ENCODE results near the gene TRIP10. TPM values are rescaled to one million over a fixed set of nuclear protein-coding genes. Genes with fewer than 3 reads are reported as not detected.

The TRIP10 gene
- total and polyA plus RNA-seq, 2 of the 8 experiments (the other 6 are each of a cell fraction or from before 2014, with no cell fraction given): 27.8 to 69.5 TPM

DNA sequence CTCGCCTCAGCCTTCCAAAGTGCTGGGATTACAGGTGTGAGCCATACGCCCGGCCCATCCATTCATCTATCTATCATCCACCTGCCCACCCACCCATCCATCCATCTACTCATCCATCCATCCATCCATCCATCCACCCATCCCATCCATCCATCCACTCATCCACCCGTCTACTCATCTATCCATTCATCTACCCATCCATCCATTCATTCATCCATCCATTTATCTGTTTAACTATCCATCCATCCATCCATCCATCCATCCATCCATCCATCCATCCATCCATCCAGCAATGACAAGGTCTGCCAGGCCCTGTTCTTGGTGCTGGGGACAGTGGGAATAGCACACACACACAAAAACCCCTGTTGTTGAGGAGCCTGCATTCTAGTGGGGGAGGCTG is 37.5 kb downstream of the TRIP10 start:
- Histone ChIP-seq H2BK15ac (ENCODE audit: low read length) (no peak overlapping the region), H2BK5ac (ENCODE audit: low read depth, low read length) (no peak overlapping the region), H3K4me2 (ENCODE audit: insufficient read depth in 1 of 2, low read depth in 2 of 2, low read length in 2 of 2) (no peak overlapping the region), H3K4me1 (replicated peaks in 1 of 4; ENCODE audit: control insufficient read depth in 3 of 4, insufficient read depth in 4 of 4, low read length in 3 of 4) (peaks cover 0 to 13% (median 2%) of the 10 kb centered on the region in 4 experiments; a peak in 3 of 7 replicates), H3K23me2 (ENCODE audit: low read depth, low read length) (peaks cover 9% of the 10 kb centered on the region; the same call in 1 of the 2 replicates), H3K56ac (replicated peaks; ENCODE audit: insufficient read length, low read depth, low read length) (no peak overlapping the region), H3K27me3 (replicated peaks in 1 of 4; ENCODE audit: control insufficient read depth in 3 of 4, extremely low read depth in 1 of 4, insufficient read depth in 3 of 4, low read length in 3 of 4) (no peaks in the 10 kb centered on the region), H3K36me3 (ENCODE audit: control insufficient read depth in 2 of 4, insufficient read depth in 4 of 4, low read length in 3 of 4) (no peaks in the 10 kb centered on the region), H4K91ac (replicated peaks; ENCODE audit: insufficient read length, low read length) (no peak overlapping the region), H2AK5ac (ENCODE audit: low read depth, low read length) (no peak overlapping the region), H3K27ac (ENCODE audit: low read depth, low read length) (no peak overlapping the region), H4K5ac (ENCODE audit: insufficient read length, low read depth, low read length) (no peak overlapping the region), H3K4ac (replicated peaks; ENCODE audit: insufficient read length, low read depth, low read length) (no peak overlapping the region), H3K23ac (ENCODE audit: insufficient read length) (no peak overlapping the region), H2AFZ (ENCODE audit: low read length) (no peak overlapping the region), H2BK20ac (ENCODE audit: low read length) (no peak overlapping the region), H3K18ac (ENCODE audit: extremely low read depth, low read length) (no peak overlapping the region), H3K9me3 (ENCODE audit: insufficient read depth in 2 of 2, low read depth in 1 of 2, low read length in 1 of 2) (peaks cover 0 to 8% of the 10 kb centered on the region in 2 experiments; a peak in 2 of 4 replicates), H2BK120ac (replicated peaks; ENCODE audit: low read depth, low read length) (no peak overlapping the region), H4K8ac (ENCODE audit: extremely low read depth, insufficient read depth, low read length) (no peak overlapping the region), H4K20me1 (replicated peaks in 1 of 2; ENCODE audit: control insufficient read depth in 1 of 2, insufficient read depth in 2 of 2, low read length in 2 of 2) (no peaks in the 10 kb centered on the region), H3K14ac (ENCODE audit: insufficient read length) (no peak overlapping the region), H3K4me3 (ENCODE audit: extremely low read depth in 1 of 4, insufficient read depth in 2 of 4, low read depth in 3 of 4, low read length in 4 of 4) (no peak overlapping the region), H3K9ac (replicated peaks in 1 of 4; ENCODE audit: extremely low read depth in 1 of 4, low read depth in 3 of 4, low read length in 3 of 4) (no peak overlapping the region), H3K79me2 (ENCODE audit: control insufficient read depth in 1 of 2, insufficient read depth in 2 of 2, low read length in 2 of 2) (no peaks in the 10 kb centered on the region), H2BK12ac (ENCODE audit: low read depth, low read length) (no peak overlapping the region), H3K79me1 (ENCODE audit: low read depth, low read length) (no peaks in the 10 kb centered on the region)
- FAIRE-seq: no peak
- POLR2A ChIA-PET (ENCODE audit: partially characterized antibody): interaction anchor here (1.5 kb wide), 1 partner anchor 10 kb away, joined by 4 read pairs; the partner anchor contains the start of gene SH2D3A
- 90 to 100% methylated on average over 1 to 4 of the region's 4 CpGs for WGBS, 2 experiments (ENCODE audit: extremely low coverage in 1 of 2, insufficient coverage in 1 of 2, insufficient read length in 1 of 2, insufficient replicate concordance in 2 of 2, low coverage in 1 of 2, low lambda C conversion rate in 2 of 2, missing lambda C conversion rate in 1 of 2)
- DNase-seq (ENCODE audit: low read depth in 1 of 2, low spot score in 2 of 2): no peak
- TF ChIP-seq EZH2 (IDR thresholded peaks at IDR 0.05; ENCODE audit: low read depth, low read length, severe bottlenecking): no peak
- TF ChIP-seq YY1 (IDR thresholded peaks at IDR 0.05; ENCODE audit: low read depth, low read length): no peak
- no peak for TF ChIP-seq RFX5 (IDR thresholded peaks at IDR 0.05; ENCODE audit: borderline replicate concordance, low read depth, low read length)
- TF ChIP-seq CEBPB (IDR thresholded peaks at IDR 0.05; ENCODE audit: low read depth, low read length): no peak
- no peak for TF ChIP-seq SRF (IDR thresholded peaks at IDR 0.05; ENCODE audit: low read depth, low read length)
- TF ChIP-seq CTBP2 (IDR thresholded peaks at IDR 0.05; ENCODE audit: borderline replicate concordance, insufficient read depth, insufficient read length, low read length): no peak
- TF ChIP-seq KDM5A (IDR thresholded peaks at IDR 0.05; ENCODE audit: low read length): no peak
- TF ChIP-seq SIRT6 (IDR thresholded peaks at IDR 0.05; ENCODE audit: low read length): no peak
- no peak for TF ChIP-seq BCL11A (IDR thresholded peaks at IDR 0.05; ENCODE audit: low read depth in 2 of 2, low read length in 2 of 2)
- no peak for TF ChIP-seq MAFK (IDR thresholded peaks at IDR 0.05; ENCODE audit: low read depth, low read length)
- no peak for TF ChIP-seq BACH1 (IDR thresholded peaks at IDR 0.05; ENCODE audit: low read length)
- no peak for TF ChIP-seq RAD21 (IDR thresholded peaks at IDR 0.05 in 1 of 2, conservative IDR thresholded peaks at IDR 0.05 in 1 of 2; ENCODE audit: low read depth in 2 of 2, low read length in 2 of 2)
- CTCF ChIA-PET (ENCODE audit: partially characterized antibody): no interaction called here
